Mesothelial cell of epicardium (in vitro differentiated cells): Measurements from ENCODE around the gene PSMG2. TPM values are rescaled to one million over a fixed set of nuclear protein-coding genes. Genes with fewer than 3 reads are reported as not detected.

ENCODE experiments used
- DNase-seq, 2 experiments: peaks; one replicate each; pipeline ENCODE4 v3.0.0; 2021; ENCODE audit warnings: low spot score in 2 of 2; ENCODE audit not compliant: unreplicated experiment in 2 of 2
- H3K27ac Mint-ChIP-seq: 2 replicates; pipeline ENCODE4 v1.8.0; 2021; ENCODE audit warnings: mixed read lengths
- H3K27me3 Mint-ChIP-seq: 2 replicates; pipeline ENCODE4 v1.8.0; 2021; ENCODE audit warnings: low read depth, mixed read lengths
- H3K36me3 Mint-ChIP-seq: 2 replicates; pipeline ENCODE4 v1.8.0; 2021; ENCODE audit warnings: mixed read lengths
- H3K4me1 Mint-ChIP-seq: 2 replicates; pipeline ENCODE4 v1.8.0; 2021; ENCODE audit warnings: mixed read lengths
- H3K4me3 Mint-ChIP-seq: 2 replicates; pipeline ENCODE4 v1.8.0; 2021; ENCODE audit warnings: mild to moderate bottlenecking, moderate library complexity, mixed read lengths
- H3K9me3 Mint-ChIP-seq: 2 replicates; pipeline ENCODE4 v1.8.0; 2021; ENCODE audit warnings: mixed read lengths
- total RNA-seq: library from RNA; stranded (reverse); gene quantifications from 3 replicates; pipeline ENCODE4 v1.2.1, GENCODE V29; 2021
- TF ChIP-seq, protein P1 (sequence below): fragments of 200-600 bp; sonication (generic); IDR thresholded peaks from one replicate; pipeline ENCODE4 v1.5.0; 2021; ENCODE audit warnings: antibody characterized with exemption; ENCODE audit not compliant: unreplicated experiment

Gene PSMG2
- total RNA-seq, 1 donor from 2014 or later = 59.0 TPM

DNA sequence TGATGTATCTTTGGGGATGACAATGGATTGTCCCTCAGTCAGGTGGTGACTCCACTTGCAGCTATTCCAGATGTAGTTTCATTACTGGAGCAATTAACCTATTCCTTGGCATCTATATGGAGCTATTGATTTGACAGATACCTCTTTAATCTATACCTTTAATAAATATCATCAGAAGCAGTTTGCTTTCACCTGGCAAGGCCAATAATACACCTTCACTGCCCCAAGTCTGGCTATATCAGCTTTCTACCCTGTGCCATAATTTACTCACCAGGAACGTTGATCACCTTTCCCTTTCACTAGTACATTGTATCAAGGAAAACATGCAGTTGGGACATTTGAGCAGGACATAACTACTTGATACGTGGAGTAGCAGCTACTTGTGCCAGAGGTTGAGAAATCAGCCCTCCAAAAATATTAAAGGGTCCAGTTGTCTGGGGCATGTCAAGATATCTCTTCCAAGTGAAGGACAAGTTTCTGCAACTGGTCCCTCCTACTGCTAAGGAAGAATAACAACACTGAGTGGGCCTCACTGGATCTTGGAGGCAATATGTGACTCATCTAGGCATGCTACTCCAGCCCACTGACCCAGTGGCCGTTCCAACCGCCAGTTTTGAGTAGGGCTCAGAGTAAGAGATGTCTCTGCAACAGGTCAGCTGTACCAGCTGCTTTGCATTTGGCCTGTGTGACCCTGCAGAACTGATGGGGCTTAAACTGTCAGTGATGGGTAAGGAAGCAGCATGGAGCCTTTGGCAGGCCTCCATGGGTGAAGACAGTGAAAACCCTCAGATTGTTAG, 67.0 kb downstream of the PSMG2 start:
- Mint-ChIP-seq H3K4me3 (no peak overlapping the region), H3K4me1 (no peaks in the 10 kb centered on the region), H3K36me3 (no peaks in the 10 kb centered on the region), H3K9me3 (no peaks in the 10 kb centered on the region), H3K27ac (no peak overlapping the region), H3K27me3 (no peaks in the 10 kb centered on the region)
- TF ChIP-seq, protein P1, sequence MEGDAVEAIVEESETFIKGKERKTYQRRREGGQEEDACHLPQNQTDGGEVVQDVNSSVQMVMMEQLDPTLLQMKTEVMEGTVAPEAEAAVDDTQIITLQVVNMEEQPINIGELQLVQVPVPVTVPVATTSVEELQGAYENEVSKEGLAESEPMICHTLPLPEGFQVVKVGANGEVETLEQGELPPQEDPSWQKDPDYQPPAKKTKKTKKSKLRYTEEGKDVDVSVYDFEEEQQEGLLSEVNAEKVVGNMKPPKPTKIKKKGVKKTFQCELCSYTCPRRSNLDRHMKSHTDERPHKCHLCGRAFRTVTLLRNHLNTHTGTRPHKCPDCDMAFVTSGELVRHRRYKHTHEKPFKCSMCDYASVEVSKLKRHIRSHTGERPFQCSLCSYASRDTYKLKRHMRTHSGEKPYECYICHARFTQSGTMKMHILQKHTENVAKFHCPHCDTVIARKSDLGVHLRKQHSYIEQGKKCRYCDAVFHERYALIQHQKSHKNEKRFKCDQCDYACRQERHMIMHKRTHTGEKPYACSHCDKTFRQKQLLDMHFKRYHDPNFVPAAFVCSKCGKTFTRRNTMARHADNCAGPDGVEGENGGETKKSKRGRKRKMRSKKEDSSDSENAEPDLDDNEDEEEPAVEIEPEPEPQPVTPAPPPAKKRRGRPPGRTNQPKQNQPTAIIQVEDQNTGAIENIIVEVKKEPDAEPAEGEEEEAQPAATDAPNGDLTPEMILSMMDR = no peak
- DNase-seq = no peak

DNA sequence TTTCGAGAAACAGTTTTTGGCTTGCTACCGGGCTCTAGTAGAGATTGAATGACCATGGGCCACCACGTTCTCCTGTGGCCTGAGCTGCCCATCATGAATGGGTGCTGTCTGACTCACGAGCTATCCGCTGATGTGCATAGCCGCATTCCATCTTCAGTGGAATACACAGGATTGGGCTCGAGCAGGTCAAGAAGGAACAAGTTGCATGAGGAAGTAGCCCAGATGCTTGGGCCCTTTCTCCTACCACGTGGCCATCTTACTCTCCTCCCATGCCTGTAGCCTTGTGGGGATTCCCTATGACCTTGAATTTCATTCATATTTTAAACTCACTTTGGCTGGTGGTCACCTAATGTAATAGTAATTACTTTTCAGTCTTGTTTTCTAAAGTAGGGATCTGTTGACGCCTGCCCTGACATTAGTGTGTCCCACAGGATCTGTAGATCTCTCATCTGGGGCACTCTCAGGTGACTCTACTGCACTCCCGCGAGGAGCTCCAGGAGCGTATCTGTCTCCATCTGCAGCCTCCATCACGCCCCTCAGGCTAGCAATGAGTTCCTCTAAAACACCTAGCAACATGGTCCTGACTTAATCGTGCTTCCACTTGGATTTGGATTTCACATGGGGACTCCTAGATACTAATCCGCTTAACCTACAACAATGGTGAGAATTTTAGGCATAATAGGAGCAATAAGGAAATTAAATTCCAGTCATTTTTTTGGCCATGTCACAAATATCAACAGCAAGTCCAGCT, 67.8 kb downstream of the PSMG2 start:
- H3K27me3 Mint-ChIP-seq = no peaks in the 10 kb centered on the region
- TF ChIP-seq, protein P1 = no peak
- DNase-seq = no peak

DNA sequence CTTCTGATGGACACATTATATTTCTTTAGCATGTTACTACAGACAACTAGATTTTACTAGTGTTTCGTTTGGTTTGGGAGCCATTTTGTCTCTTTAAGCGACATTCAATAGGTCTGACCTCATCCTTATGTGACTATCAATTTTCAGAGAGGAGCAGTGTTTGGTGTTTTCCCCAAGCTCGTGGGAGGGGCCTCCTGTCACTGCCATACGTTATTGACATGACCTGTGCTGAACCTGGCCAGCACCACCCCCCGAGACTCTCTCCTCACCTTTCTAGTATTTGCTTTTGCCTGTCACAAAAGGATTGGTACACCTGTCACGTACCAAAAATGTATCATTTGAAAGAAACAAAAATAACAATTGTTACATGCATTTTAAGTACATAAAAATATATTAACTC, 69.3 kb downstream of the PSMG2 start:
- TF ChIP-seq, protein P1 = no peak
- no peaks in the 10 kb centered on the region for H3K27me3 Mint-ChIP-seq
- H3K27ac Mint-ChIP-seq = no peak overlapping the region
- peaks cover 3% of the 10 kb centered on the region for H3K9me3 Mint-ChIP-seq
- H3K4me1 Mint-ChIP-seq = no peaks in the 10 kb centered on the region
- no peaks in the 10 kb centered on the region for H3K36me3 Mint-ChIP-seq
- no peak overlapping the region for H3K4me3 Mint-ChIP-seq
- no peak for DNase-seq

More for the DNA sequence above, 67.8 kb downstream of the PSMG2 start:
- Mint-ChIP-seq H3K4me1 (no peaks in the 10 kb centered on the region), H3K27ac (no peak overlapping the region), H3K4me3 (no peak overlapping the region), H3K36me3 (no peaks in the 10 kb centered on the region), H3K9me3 (no peaks in the 10 kb centered on the region)

DNA sequence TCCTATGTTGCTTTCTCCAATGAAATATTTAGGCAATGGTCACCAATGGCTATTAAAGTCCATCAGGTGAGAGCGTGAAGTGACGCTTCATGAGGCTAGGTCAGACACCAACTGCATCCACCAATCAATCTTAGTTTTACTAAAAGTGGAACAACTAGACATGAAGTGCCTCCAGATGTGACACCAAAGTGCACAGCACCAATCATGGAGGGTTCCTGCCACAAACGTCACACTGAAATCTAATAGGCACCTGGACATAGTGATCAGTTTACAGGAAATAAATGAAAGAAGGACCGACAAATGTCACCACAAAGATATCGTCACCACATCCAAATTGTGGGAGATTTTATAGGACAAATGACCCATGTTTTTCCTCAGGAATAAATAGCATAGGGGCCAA, 70.5 kb downstream of the PSMG2 start:
- Mint-ChIP-seq H3K27ac (no peak overlapping the region), H3K9me3 (peaks cover 3% of the 10 kb centered on the region), H3K36me3 (no peaks in the 10 kb centered on the region), H3K4me3 (no peak overlapping the region), H3K27me3 (no peaks in the 10 kb centered on the region), H3K4me1 (no peaks in the 10 kb centered on the region)
- no peak for DNase-seq
- TF ChIP-seq, protein P1 = no peak

DNA sequence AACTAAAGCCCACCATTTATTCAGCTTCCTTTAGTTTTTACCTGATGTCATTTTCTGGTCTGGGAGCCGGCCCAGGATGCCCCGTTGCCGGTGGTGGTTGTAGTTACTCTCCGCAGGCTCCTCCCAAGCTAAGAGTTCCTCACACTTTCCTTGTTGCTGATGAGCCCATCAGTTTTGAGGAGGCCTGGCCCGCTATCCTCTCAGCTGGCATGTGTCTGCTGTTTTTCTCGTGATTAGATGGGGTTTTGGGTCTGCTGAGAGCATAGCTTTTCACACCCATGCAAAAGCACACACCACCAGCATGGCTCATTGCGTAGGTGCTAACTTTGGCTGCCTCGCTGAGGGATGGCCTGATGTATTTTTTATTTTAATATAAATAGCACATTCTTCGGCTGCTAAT, 72.1 kb downstream of the PSMG2 start:
- Mint-ChIP-seq H3K27me3 (no peaks in the 10 kb centered on the region), H3K27ac (no peak overlapping the region), H3K4me3 (no peak overlapping the region), H3K9me3 (peaks cover 3% of the 10 kb centered on the region), H3K36me3 (no peaks in the 10 kb centered on the region), H3K4me1 (no peaks in the 10 kb centered on the region)
- no peak for DNase-seq
- TF ChIP-seq, protein P1 = no peak

Other genes with a start within 250 kb of the PSMG2 start
- gene SPIRE1, start 44.9 kb upstream of the PSMG2 start, total RNA-seq = 24.2 to 27.4 TPM (median 25.1 TPM) in 3 replicates
- gene CEP76, start 319 bp upstream of the PSMG2 start, total RNA-seq = 8.9 to 9.6 TPM (median 9.4 TPM) in 3 replicates
- 37.0 to 38.7 TPM (median 38.1 TPM) in 3 replicates for gene PTPN2, start 181.2 kb downstream of the PSMG2 start, total RNA-seq
- 50.5 to 51.5 TPM (median 50.7 TPM) in 3 replicates for gene SEH1L, start 245.0 kb downstream of the PSMG2 start, total RNA-seq